ENCODE data around the gene TMEM132A.
"Not testable (repeated sequence)": the region's sequence is repeated elsewhere in the genome, so short reads cannot be mapped to it uniquely, and the experiment has no call there.

TMEM132A gene

GRCh38 chr11:60954421-60954820, 30.2 kb downstream of the TMEM132A start:
- DNase-seq = no peak

DNA sequence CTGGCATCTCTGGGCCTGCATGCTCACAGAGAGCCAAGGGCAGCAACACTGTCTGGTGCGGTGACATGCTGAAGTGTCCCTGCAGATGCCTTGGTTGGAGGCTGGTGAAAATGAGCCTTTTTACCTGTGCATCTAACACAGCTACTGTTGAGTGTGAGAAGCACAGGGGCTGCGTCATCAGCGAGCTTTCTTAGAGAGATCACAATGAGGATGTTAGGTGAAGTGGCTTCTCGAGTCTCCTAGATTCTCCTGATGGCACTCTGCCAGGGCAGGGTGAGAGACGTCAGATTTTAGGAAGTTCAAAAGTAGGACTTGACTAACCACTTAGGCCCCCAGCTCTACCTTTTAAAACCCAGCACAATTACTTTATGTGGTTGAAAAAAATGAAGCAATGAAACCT, 31.3 kb downstream of the TMEM132A start:
- DNase-seq = no peak

- no peak for DNase-seq
These were observed 32.9 kb downstream of the TMEM132A start for GRCh38 chr11:60957188-60957587.

DNA sequence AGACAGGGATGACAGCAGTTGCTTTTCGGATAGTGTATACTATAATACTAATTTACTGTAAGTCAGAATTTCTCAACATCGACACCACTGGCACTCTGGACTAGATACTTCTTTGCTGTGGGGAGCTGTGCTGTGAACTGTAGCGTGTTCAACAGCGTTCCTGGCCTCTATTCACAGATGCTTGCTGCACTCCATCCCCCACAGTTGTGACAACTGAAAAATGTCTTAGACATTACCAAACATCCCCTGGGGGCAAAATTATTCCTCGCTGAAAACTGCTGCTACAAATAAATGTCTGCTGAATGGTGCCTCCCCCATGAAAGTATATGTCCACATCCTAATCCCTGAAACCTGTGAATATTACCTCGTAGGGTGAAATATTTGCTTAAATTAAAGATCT, 35.2 kb downstream of the TMEM132A start:
- DNase-seq = no peak

- no peak for DNase-seq
These were observed 36.1 kb downstream of the TMEM132A start for GRCh38 chr11:60960405-60960804.

DNA sequence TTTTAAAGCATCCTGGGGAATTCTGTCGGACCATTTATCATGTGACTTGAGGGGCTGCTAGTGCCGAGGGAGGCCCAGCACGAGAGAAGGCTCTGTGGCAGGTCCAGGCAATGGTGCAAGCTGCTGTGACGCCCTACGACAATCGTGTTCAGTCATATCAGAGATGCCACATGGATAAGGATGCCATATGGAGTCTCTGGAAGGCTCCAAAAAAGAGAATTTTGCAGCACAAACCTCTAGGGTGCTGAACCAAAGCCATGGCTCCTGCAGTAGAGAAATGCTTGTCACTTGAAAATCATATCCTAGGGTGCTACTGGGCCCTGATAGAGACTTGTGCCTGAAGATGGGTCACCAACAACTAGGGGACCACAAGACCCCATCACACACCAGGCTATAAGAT, 40.5 kb downstream of the TMEM132A start:
- DNase-seq = no peak

DNA sequence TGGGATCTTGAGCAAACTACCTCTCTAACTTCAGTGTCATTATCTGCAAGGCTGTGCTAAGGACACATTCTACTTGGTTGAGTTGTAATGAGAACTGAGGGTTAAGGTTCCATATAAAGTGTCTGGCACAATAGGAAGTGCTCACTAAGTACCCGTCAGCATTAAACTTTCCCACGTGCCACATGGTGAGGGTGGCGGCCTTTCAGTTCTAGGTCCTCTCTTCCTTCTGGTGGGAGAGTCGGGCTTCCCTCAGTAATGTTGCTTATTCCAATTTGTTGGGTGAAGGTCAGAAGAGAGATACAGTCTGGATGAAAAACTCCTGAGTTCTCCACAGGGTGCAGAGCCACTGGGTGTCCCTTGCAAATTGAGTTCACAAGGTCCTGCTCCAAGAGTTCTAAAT, 42.6 kb downstream of the TMEM132A start:
- DNase-seq = no peak

GRCh38 chr11:60968223-60968622, 44.0 kb downstream of the TMEM132A start:
- DNase-seq = no peak

DNA sequence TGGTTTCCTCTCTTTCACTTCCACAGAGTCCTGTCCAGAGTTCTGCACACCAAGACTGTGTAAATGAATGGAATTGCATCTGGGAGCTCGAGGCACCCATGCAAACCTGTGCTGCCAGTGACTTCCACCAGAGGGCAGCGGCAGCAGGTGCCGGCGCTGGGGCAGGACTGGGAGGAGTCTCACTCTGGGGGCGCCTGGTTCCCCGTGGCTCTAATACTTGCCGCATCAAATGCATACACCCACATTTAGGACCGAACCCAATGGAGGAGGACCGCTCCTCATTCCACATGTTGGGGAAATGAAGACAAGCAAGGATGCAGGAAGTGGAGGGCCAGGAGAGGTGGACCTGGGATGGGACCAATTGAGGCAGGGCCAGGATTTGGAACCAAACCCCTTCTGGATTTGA, 46.1 kb downstream of the TMEM132A start:
- DNase-seq = peak in 12 of 58 donors; percentile 5 to 47 (median 22)

- no peak for DNase-seq
These were observed 46.6 kb downstream of the TMEM132A start for GRCh38 chr11:60970890-60971289.

DNA sequence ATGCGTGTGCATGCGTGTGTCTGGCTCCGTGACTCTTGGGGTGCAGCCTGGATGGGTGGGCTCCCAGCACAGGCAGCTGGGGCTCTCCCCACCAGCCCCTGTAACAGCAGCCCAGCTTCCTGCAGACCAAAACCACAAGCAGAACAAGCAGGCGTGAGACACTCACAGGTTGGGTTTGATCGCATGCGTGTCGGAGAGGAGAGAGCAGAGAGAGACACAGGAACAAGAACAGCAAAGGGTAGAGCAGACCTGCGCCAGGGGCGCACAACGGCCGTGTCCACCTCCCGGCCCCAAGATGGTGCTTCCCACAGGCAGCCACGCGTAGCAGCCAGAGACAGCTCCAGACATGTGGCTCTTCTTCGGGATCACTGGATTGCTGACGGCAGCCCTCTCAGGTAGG, 47.3 kb downstream of the TMEM132A start, which contains the start of gene CD6:
CD6 (plus strand) TSS at position 161 of the 400 bp plus-strand sequence; CDS start at position 347, 186 bp downstream.
- no peak for DNase-seq

DNA sequence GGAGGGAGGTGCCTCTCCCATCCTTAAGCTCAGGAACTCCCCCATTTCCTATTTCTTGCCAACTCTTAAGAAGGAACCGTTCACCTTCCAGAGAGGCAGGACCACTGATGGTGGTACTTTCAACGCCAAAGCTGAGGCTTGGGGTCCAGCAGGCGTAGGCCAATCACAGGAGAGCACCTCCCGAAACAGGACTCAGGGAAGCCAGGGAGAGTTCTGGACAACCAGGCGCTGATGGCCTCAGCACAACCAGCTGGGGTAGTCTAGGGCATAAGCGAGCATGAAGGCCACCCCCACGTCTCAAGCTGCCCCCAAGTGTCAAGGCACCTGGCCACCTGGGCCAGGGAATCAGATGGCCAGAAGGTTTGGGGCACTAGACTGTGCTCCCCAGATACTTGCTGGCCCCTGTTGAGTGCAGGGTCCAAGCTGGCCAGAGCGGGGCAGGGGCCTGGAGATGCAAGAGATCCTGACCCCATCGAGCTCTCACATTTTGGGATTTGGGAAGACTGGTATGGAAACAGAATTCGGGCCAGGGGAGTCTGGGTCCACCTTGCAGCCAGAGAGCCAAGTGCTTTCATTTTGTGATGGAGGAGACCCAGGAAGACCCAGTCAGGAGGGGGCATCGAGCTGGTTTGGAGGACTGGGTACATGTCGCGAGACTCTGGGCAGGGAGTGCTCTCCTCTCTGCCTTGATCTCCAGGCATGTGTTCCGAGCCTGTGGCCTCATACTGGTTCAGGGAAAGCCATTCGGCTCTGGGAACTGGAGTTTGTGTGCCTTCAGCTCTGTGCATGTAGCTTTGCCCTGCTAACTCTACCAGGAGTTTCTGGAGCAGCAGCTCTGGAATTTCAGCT, 48.1 kb downstream of the TMEM132A start:
- no peak for DNase-seq

DNA sequence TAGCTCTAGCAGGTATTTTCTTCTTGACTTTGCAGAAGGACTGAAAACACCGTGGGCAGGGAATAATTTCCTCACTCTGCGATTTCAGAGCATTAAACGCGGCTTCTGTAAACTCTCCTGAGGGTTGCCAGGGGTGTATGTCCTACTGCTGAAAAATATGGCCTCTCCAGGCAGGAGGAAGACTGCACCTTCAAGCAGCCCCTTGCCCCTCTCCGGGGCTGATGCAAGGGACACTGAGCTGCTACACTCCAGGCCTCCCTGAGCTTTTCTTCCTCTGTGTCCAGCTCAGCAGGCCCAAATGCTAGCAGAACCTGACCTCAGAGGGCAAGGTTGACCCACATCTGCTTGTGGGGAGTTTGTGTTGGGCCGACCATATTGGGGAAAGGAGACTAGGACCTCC, 49.4 kb downstream of the TMEM132A start:
- DNase-seq = no peak

DNA sequence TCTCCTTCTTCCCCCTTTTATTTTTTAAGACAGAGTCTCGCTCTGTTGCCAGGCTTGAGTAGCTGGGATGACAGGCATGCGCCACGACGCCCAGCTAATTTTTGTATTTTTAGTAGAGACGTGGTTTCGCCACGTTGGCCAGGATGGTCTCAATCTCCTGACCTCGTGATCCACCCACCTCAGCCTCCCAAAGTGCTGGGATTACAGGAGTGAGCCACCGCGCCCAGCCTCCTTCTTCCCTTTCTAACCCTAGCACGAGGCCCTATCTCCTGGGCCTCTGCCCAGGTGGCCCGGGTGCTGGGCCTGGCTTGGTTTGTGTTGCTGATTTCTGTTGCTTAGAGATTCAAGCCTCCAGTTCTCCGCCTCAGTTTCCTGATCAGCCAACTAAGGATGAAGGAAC, 50.1 kb downstream of the TMEM132A start:
- DNase-seq = not testable (repeated sequence)

GRCh38 chr11:60974726-60975125, 50.5 kb downstream of the TMEM132A start:
- peak in 21 of 58 donors; percentile 12 to 72 (median 46) for DNase-seq

- DNase-seq = no peak
These were observed 53.0 kb downstream of the TMEM132A start for GRCh38 chr11:60977224-60977623.

DNA sequence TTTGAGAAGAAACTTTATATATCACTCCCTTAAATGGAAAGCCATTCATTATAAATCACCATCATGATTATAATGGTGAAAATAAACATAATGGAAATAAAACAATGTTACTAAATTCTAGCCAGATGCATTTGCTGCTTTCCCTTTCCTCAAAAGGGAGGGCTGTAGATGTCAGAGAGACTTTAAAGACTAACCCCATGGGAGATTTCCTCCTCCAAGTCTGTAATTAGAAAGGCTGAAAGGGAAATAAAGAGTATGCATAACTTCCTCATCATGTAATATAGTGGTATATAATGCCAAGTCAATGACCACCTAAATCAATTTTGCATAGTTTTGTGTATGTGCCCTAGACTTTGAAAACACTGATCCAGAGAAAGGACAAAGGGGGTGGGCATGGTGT, 53.6 kb downstream of the TMEM132A start:
- no peak for DNase-seq

GRCh38 chr11:60978546-60979380, 54.5 kb downstream of the TMEM132A start:
- DNase-seq = no peak

GRCh38 chr11:60981515-60981914, 57.3 kb downstream of the TMEM132A start:
- DNase-seq = no peak

GRCh38 chr11:60982184-60982583, 57.9 kb downstream of the TMEM132A start:
- no peak for DNase-seq

GRCh38 chr11:60984149-60984548, 59.9 kb downstream of the TMEM132A start:
- no peak for DNase-seq

DNA sequence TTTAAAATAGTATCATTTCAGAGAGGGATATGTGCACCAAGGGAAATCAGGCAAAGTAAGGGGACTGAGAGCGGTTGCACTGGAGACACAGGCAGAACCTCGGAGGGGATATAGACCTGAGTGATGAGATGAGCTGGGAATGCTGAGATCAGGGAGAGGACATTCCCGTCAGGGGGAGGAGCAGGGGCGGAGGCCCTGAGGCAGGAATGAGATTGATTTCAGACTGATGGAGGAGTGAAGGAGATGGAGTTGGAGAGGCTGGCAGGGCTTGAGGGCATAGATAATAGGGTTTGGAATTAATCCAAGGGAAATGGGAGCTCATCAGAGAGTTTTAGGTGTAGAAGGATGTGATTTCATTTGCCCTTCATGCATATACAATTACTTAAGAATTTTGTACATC, 60.4 kb downstream of the TMEM132A start:
- DNase-seq = no peak
